HG02885 (cell line): Measurements from ENCODE around the gene GHRL.

ENCODE experiments used
- ATAC-seq: cut with Tn5 transposase; IDR thresholded peaks from one replicate; pipeline ENCODE4 v1.9.1; 2021; ENCODE audit warnings: mild to moderate bottlenecking; ENCODE audit not compliant: unreplicated experiment, poor library complexity

Gene GHRL

GRCh38 chr3:10248984-10249748 lies 43.6 kb downstream of the GHRL start:
- peak; percentile 15 for ATAC-seq

GRCh38 chr3:10248184-10248983 lies 44.4 kb downstream of the GHRL start, which contains the start of gene TATDN2:
Gene TATDN2, plus strand, starts transcription at chr3:10248459. Its CDS starts 742 bp downstream, at chr3:10249201.
- ATAC-seq = peak; percentile 96

- ATAC-seq = no peak
These were observed 45.0 kb downstream of the GHRL start for GRCh38 chr3:10247679-10248183.

GRCh38 chr3:10245081-10245712 lies 47.5 kb downstream of the GHRL start:
- no peak for ATAC-seq

DNA sequence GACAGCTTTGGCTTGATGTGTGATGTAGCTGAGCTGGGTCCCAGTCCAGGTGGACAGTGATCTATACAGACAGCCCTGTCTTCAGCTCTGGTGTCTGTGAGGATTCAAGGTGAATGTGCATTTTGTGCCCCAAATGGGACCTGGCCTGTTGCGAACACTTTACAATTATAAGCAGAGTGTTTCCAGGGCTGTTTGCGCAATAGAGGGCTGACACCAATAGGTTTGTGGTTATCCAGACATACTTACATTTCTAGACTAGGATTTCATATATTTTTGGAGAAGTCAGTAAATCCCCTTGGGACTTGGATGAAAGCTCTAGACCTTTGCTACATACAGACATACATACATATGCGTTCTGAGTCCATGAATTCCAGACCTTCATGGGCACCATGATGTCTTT lies 48.7 kb downstream of the GHRL start:
- ATAC-seq = no peak

GRCh38 chr3:10242182-10243065 lies 50.3 kb downstream of the GHRL start:
- no peak for ATAC-seq

DNA sequence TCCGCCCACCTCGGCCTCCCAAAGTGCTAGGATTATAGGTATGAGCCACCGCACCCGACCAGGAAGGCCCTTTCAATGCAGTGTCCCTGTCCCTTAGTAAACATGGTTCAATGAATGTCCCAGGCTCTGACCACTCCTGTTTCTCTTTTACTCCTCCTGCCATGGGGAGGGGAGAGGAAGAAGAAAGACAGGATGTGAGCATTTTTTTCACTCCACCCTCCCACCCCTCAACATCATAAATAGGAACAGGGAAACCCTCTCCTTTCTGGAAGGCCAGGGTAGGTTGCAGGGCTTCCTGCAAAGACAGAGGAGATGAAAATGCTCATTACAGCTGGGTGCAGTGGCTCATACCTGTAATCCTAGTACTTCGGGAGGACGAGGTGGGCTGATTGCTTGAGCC lies 51.9 kb downstream of the GHRL start:
- ATAC-seq = no peak

GRCh38 chr3:10238345-10239183 lies 54.2 kb downstream of the GHRL start:
- no peak for ATAC-seq
